Activated CD4-positive, alpha-beta memory T cell treated with anti-CD3 and anti-CD28 coated beads, Interleukin-2, amount 10 ng/mL, durations not matched to agents 7 days and 5 days (primary cell): Measurements from ENCODE around the gene SORCS3. TPM values are rescaled to one million over a fixed set of nuclear protein-coding genes. Genes with fewer than 3 reads are reported as not detected.
"Not testable (repeated sequence)": the region's sequence is repeated elsewhere in the genome, so short reads cannot be mapped to it uniquely, and the experiment has no call there.

Source experiments
- CTCF ChIA-PET: fragments of 350-600 bp; sonication (Branson Sonifier 250); formaldehyde crosslinking; loops from one replicate; lab custom pipeline; 2021; ENCODE audit warnings: antibody characterized with exemption, inconsistent platforms; lab: Charles Lee
- POLR2A ChIA-PET: fragments of 350-600 bp; sonication (Branson Sonifier 250); formaldehyde crosslinking; loops from one replicate; lab custom pipeline; 2021; ENCODE audit warnings: antibody characterized with exemption; lab: Charles Lee
- DNase-seq: peaks from one replicate; pipeline ENCODE4 v3.0.0-alpha.2; 2020
- H3K27ac Mint-ChIP-seq: one replicate; pipeline ENCODE4 v1.8.0; 2021; ENCODE audit warnings: mild to moderate bottlenecking, mixed read lengths
- H3K27me3 Mint-ChIP-seq: one replicate; pipeline ENCODE4 v1.8.0; 2021; ENCODE audit warnings: mixed read lengths
- H3K36me3 Mint-ChIP-seq: one replicate; pipeline ENCODE4 v1.8.0; 2021; ENCODE audit warnings: low read depth, mixed read lengths
- H3K4me1 Mint-ChIP-seq: one replicate; pipeline ENCODE4 v1.8.0; 2021; ENCODE audit warnings: mixed read lengths
- H3K4me3 Mint-ChIP-seq: one replicate; pipeline ENCODE4 v1.8.0; 2021; ENCODE audit warnings: mild to moderate bottlenecking, mixed read lengths
- H3K9me3 Mint-ChIP-seq: one replicate; pipeline ENCODE4 v1.8.0; 2021; ENCODE audit warnings: mixed read lengths
- total RNA-seq, 2 experiments: library from RNA; stranded (reverse); gene quantifications; one replicate each; pipeline ENCODE4 v1.2.3, GENCODE V29; 2021

The SORCS3 gene
- total RNA-seq, 2 experiments from 2014 or later, result not detected

DNA sequence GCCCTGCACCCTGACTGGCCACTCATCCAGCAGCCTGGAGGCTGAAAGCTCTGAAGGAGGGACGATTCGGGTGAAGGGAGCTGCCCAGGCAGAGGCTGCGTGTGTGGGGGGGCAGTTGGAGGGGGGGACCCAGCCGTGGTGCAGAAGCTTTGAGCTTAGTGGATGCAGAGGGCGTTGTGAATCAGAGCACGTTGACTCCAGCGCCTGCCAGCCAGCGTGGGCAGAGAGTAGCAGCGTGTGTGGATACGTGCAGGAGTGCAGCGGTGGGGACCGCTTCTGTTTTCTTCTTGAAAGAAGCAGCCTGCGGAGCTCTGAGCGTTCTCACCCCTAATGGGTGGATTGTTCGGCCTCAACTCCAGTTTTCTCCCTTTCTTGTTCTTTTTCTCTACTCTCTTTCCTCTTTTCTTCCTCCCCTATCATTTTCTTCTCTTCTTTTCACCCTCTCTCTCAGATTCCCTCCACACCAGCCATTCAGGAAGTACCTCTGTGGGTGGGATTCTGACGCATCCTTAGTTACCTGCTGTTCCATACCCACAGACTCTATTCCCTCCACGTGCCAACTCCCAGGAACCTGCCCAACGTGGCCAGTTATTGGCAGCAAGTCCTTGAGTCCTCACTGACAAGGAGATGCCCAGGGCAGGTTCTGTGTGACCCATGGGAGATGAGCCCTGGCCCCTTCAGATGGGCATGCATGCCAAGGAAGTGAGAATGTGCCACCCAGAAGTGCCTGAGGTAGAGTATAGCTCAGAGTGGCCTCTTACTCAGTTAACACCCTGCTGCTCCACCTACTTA lies 47.4 kb downstream of the SORCS3 start:
- Mint-ChIP-seq H3K27ac (no peak overlapping the region), H3K27me3 (no peaks in the 10 kb centered on the region), H3K4me1 (no peaks in the 10 kb centered on the region), H3K36me3 (no peaks in the 10 kb centered on the region), H3K4me3 (no peak overlapping the region), H3K9me3 (no peaks in the 10 kb centered on the region)
- POLR2A ChIA-PET, result no interaction called here
- CTCF ChIA-PET, result no interaction called here
- DNase-seq, result no peak

- Mint-ChIP-seq H3K4me3 (no peak overlapping the region), H3K27ac (no peak overlapping the region), H3K36me3 (no peaks in the 10 kb centered on the region), H3K9me3 (no peaks in the 10 kb centered on the region), H3K4me1 (no peaks in the 10 kb centered on the region), H3K27me3 (no peaks in the 10 kb centered on the region)
- no peak for DNase-seq
- ChIA-PET CTCF (no interaction called here), POLR2A (no interaction called here)
Observed at GRCh38 chr10:104689105-104689504, 48.0 kb downstream of the SORCS3 start.

GRCh38 chr10:104689547-104689946 lies 48.5 kb downstream of the SORCS3 start:
- Mint-ChIP-seq H3K4me3 (no peak overlapping the region), H3K4me1 (no peaks in the 10 kb centered on the region), H3K9me3 (no peaks in the 10 kb centered on the region), H3K27ac (no peak overlapping the region), H3K36me3 (no peaks in the 10 kb centered on the region), H3K27me3 (no peaks in the 10 kb centered on the region)
- POLR2A ChIA-PET, result no interaction called here
- CTCF ChIA-PET, result no interaction called here
- no peak for DNase-seq

- H3K27ac Mint-ChIP-seq, result no peak overlapping the region
- H3K9me3 Mint-ChIP-seq, result no peaks in the 10 kb centered on the region
- no peaks in the 10 kb centered on the region for H3K36me3 Mint-ChIP-seq
- no peaks in the 10 kb centered on the region for H3K27me3 Mint-ChIP-seq
- H3K4me3 Mint-ChIP-seq, result no peak overlapping the region
- H3K4me1 Mint-ChIP-seq, result no peaks in the 10 kb centered on the region
- no peak for DNase-seq
- ChIA-PET CTCF (no interaction called here), POLR2A (no interaction called here)
Observed at GRCh38 chr10:104690101-104690500, 49.0 kb downstream of the SORCS3 start.

DNA sequence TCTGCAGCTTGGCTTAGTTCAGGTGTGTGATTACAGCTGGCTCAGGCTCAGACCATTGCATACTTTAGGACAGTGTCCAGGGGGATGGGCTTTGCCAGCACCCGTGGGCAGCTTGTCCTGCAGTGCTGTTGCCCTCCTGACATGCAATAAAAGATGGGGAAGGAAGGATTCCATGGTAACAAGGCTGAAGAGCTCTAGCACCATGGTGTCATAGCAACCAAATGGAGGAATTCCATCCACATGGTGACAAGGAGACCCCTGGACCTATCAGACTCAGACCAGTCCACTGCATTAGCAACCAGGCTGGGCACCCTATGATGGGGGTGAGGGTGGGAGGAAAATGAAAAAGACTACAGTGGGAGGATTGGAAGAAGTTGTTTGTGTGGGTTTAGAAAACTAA lies 49.9 kb downstream of the SORCS3 start:
- ChIA-PET POLR2A (no interaction called here), CTCF (no interaction called here)
- no peaks in the 10 kb centered on the region for H3K9me3 Mint-ChIP-seq
- H3K4me1 Mint-ChIP-seq, result no peaks in the 10 kb centered on the region
- H3K4me3 Mint-ChIP-seq, result no peak overlapping the region
- no peaks in the 10 kb centered on the region for H3K36me3 Mint-ChIP-seq
- H3K27me3 Mint-ChIP-seq, result no peaks in the 10 kb centered on the region
- no peak overlapping the region for H3K27ac Mint-ChIP-seq
- DNase-seq, result no peak

GRCh38 chr10:104694074-104694473 lies 53.0 kb downstream of the SORCS3 start:
- Mint-ChIP-seq H3K9me3 (no peaks in the 10 kb centered on the region), H3K27ac (no peak overlapping the region), H3K4me1 (no peaks in the 10 kb centered on the region), H3K27me3 (no peaks in the 10 kb centered on the region), H3K4me3 (no peak overlapping the region), H3K36me3 (no peaks in the 10 kb centered on the region)
- no peak for DNase-seq
- CTCF ChIA-PET, result no interaction called here
- POLR2A ChIA-PET, result no interaction called here

GRCh38 chr10:104703262-104703661 lies 62.2 kb downstream of the SORCS3 start:
- H3K27me3 Mint-ChIP-seq, H3K4me1 Mint-ChIP-seq, H3K4me3 Mint-ChIP-seq, POLR2A ChIA-PET, H3K27ac Mint-ChIP-seq, H3K36me3 Mint-ChIP-seq, H3K9me3 Mint-ChIP-seq, CTCF ChIA-PET, DNase-seq: not testable (repeated sequence)

GRCh38 chr10:104706886-104707285 lies 65.8 kb downstream of the SORCS3 start:
- ChIA-PET CTCF (no interaction called here), POLR2A (no interaction called here)
- Mint-ChIP-seq H3K4me3 (no peak overlapping the region), H3K27ac (no peak overlapping the region), H3K9me3 (no peaks in the 10 kb centered on the region), H3K4me1 (no peaks in the 10 kb centered on the region), H3K27me3 (no peaks in the 10 kb centered on the region), H3K36me3 (no peaks in the 10 kb centered on the region)
- DNase-seq, result no peak

- ChIA-PET POLR2A (no interaction called here), CTCF (no interaction called here)
- H3K9me3 Mint-ChIP-seq, result no peaks in the 10 kb centered on the region
- no peaks in the 10 kb centered on the region for H3K27me3 Mint-ChIP-seq
- no peaks in the 10 kb centered on the region for H3K4me1 Mint-ChIP-seq
- H3K4me3 Mint-ChIP-seq, result no peak overlapping the region
- no peaks in the 10 kb centered on the region for H3K36me3 Mint-ChIP-seq
- DNase-seq, result no peak
- no peak overlapping the region for H3K27ac Mint-ChIP-seq
Observed at GRCh38 chr10:104707602-104708459, 66.7 kb downstream of the SORCS3 start.

GRCh38 chr10:104711302-104711721 lies 70.2 kb downstream of the SORCS3 start:
- Mint-ChIP-seq H3K9me3 (no peaks in the 10 kb centered on the region), H3K4me3 (no peak overlapping the region), H3K27ac (no peak overlapping the region), H3K27me3 (no peaks in the 10 kb centered on the region), H3K4me1 (no peaks in the 10 kb centered on the region), H3K36me3 (no peaks in the 10 kb centered on the region)
- ChIA-PET POLR2A (no interaction called here), CTCF (no interaction called here)
- no peak for DNase-seq

DNA sequence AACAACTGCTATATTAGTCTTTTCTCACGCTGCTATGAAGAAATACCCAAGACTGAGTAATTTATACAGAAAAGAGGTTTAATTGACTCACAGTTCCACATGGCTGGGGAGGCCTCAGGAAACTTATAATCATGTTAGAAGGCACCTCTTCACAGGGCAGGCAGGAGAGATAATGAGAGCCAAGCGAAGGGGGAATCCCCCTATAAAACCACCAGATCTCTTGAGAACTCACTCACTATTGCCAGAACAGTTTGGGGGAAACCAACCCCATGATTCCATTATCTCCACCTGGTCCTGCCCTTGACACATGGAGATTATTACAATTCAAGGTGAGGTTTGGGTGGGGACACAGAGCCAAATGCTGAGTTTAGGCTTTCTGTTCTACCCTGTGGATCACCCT lies 89.5 kb downstream of the SORCS3 start:
- DNase-seq, H3K36me3 Mint-ChIP-seq, H3K27ac Mint-ChIP-seq, POLR2A ChIA-PET, H3K27me3 Mint-ChIP-seq, H3K4me3 Mint-ChIP-seq, H3K4me1 Mint-ChIP-seq, H3K9me3 Mint-ChIP-seq, CTCF ChIA-PET: not testable (repeated sequence)

DNA sequence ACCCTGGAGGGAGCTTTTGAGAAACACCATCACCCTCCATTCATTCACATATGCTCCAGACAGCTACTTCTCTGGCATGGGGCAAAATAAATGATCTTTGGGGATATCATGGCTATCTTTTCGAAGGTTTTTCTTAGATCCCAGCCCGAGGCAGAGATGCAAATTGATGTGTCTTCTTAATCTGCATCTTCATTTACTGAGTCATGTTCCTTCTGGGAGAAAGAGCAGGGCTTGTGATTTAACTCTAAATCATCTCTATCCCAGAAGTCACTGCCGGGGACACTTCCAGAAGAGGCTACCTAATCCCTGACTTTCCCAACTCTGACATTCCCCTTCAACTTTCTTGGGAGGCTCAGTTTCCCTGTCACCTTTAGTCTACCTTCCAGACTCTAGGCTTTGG lies 90.1 kb downstream of the SORCS3 start:
- Mint-ChIP-seq H3K9me3 (no peaks in the 10 kb centered on the region), H3K4me1 (no peaks in the 10 kb centered on the region), H3K4me3 (no peak overlapping the region), H3K36me3 (no peaks in the 10 kb centered on the region), H3K27ac (no peak overlapping the region), H3K27me3 (peaks cover 4% of the 10 kb centered on the region)
- DNase-seq, result no peak
- CTCF ChIA-PET, result no interaction called here
- POLR2A ChIA-PET, result no interaction called here

GRCh38 chr10:104732222-104732621 lies 91.1 kb downstream of the SORCS3 start:
- H3K36me3 Mint-ChIP-seq, result no peaks in the 10 kb centered on the region
- no peaks in the 10 kb centered on the region for H3K9me3 Mint-ChIP-seq
- DNase-seq, result no peak
- H3K27me3 Mint-ChIP-seq, result peaks cover 4% of the 10 kb centered on the region
- no peak overlapping the region for H3K4me3 Mint-ChIP-seq
- POLR2A ChIA-PET, result no interaction called here
- no peak overlapping the region for H3K27ac Mint-ChIP-seq
- H3K4me1 Mint-ChIP-seq, result no peaks in the 10 kb centered on the region
- CTCF ChIA-PET, result no interaction called here
